PFSK-1 (cell line): Measurements from ENCODE around the gene TMEM233.

Source experiments
- FOXP2 ChIP-seq: optimal IDR thresholded peaks from 2 replicates; pipeline ENCODE3; 2011; ENCODE audit warnings: borderline replicate concordance, control low read depth, inconsistent platforms; ENCODE audit not compliant: insufficient read depth; ENCODE audit errors: extremely low read length, extremely low read depth
- POLR2AphosphoS5 ChIP-seq: IDR thresholded peaks from 2 replicates; pipeline ENCODE4 v1.6.1; 2012; ENCODE audit warnings: low read depth, mild to moderate bottlenecking, control low read depth, low read length, moderate library complexity
- SIN3A ChIP-seq: IDR thresholded peaks from 2 replicates; pipeline ENCODE4 v1.6.1; 2012; ENCODE audit warnings: mild to moderate bottlenecking, low read length, moderate library complexity, borderline replicate concordance; ENCODE audit not compliant: insufficient read depth
- TAF1 ChIP-seq: IDR thresholded peaks from 2 replicates; pipeline ENCODE4 v1.6.1; 2012; ENCODE audit warnings: low read length, control low read depth, borderline replicate concordance; ENCODE audit not compliant: insufficient read depth
- TF ChIP-seq, protein P1 (sequence below), 2 experiments: IDR thresholded peaks; 2 replicates each; pipeline versions ENCODE4 v1.6.1 to v1.8.0; 2011 to 2012; ENCODE audit warnings: low read depth in 2 of 2, low read length in 2 of 2, control low read depth in 1 of 2, inconsistent platforms in 1 of 2, mild to moderate bottlenecking in 1 of 2, moderate library complexity in 1 of 2; ENCODE audit not compliant: insufficient read depth in 1 of 2

Gene TMEM233

GRCh38 chr12:119684711-119685369 is 91.3 kb downstream of the TMEM233 start:
- TF ChIP-seq FOXP2, result no peak
- no peak for TF ChIP-seq SIN3A
- TF ChIP-seq TAF1, result no peak
- no peak for TF ChIP-seq POLR2AphosphoS5
- TF ChIP-seq, protein P1, sequence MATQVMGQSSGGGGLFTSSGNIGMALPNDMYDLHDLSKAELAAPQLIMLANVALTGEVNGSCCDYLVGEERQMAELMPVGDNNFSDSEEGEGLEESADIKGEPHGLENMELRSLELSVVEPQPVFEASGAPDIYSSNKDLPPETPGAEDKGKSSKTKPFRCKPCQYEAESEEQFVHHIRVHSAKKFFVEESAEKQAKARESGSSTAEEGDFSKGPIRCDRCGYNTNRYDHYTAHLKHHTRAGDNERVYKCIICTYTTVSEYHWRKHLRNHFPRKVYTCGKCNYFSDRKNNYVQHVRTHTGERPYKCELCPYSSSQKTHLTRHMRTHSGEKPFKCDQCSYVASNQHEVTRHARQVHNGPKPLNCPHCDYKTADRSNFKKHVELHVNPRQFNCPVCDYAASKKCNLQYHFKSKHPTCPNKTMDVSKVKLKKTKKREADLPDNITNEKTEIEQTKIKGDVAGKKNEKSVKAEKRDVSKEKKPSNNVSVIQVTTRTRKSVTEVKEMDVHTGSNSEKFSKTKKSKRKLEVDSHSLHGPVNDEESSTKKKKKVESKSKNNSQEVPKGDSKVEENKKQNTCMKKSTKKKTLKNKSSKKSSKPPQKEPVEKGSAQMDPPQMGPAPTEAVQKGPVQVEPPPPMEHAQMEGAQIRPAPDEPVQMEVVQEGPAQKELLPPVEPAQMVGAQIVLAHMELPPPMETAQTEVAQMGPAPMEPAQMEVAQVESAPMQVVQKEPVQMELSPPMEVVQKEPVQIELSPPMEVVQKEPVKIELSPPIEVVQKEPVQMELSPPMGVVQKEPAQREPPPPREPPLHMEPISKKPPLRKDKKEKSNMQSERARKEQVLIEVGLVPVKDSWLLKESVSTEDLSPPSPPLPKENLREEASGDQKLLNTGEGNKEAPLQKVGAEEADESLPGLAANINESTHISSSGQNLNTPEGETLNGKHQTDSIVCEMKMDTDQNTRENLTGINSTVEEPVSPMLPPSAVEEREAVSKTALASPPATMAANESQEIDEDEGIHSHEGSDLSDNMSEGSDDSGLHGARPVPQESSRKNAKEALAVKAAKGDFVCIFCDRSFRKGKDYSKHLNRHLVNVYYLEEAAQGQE (IDR thresholded peaks at IDR 0.05; ENCODE audit: insufficient read depth in 1 of 2, low read depth in 2 of 2, low read length in 2 of 2), result no peak

- TF ChIP-seq SIN3A (no peak), TAF1 (no peak), POLR2AphosphoS5 (no peak)
- TF ChIP-seq, protein P1 (IDR thresholded peaks at IDR 0.05; ENCODE audit: insufficient read depth in 1 of 2, low read depth in 2 of 2, low read length in 2 of 2), result no peak
These were observed 91.8 kb downstream of the TMEM233 start for GRCh38 chr12:119685375-119685774.

DNA sequence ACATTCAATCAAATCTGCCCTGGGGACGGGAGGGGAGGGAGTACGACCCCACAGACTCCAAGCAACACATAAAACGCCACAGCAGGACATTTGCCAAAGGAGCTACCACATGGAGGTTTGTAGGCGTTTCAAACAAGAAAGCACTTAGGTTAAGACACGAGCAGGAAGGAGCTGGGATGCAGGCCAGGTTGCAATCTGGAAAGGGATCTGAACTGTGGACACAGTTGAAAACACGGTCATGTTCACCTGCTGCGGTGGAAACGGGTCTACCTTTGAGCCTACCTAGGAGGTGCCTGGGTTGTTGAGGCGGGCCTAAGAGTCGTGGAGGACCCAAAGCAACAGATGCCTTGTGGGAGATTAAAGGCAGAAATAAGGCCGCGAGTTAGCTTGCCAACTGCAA is 92.8 kb downstream of the TMEM233 start:
- TF ChIP-seq FOXP2, result no peak
- no peak for TF ChIP-seq TAF1
- TF ChIP-seq POLR2AphosphoS5, result no peak
- TF ChIP-seq SIN3A, result no peak
- TF ChIP-seq, protein P1 (IDR thresholded peaks at IDR 0.05; ENCODE audit: insufficient read depth in 1 of 2, low read depth in 2 of 2, low read length in 2 of 2), result no peak

- TF ChIP-seq POLR2AphosphoS5 (no peak), TAF1 (no peak), SIN3A (no peak), FOXP2 (no peak)
- TF ChIP-seq, protein P1 (IDR thresholded peaks at IDR 0.05; ENCODE audit: insufficient read depth in 1 of 2, low read depth in 2 of 2, low read length in 2 of 2), result no peak
These were observed 93.2 kb downstream of the TMEM233 start for GRCh38 chr12:119686776-119687175.

DNA sequence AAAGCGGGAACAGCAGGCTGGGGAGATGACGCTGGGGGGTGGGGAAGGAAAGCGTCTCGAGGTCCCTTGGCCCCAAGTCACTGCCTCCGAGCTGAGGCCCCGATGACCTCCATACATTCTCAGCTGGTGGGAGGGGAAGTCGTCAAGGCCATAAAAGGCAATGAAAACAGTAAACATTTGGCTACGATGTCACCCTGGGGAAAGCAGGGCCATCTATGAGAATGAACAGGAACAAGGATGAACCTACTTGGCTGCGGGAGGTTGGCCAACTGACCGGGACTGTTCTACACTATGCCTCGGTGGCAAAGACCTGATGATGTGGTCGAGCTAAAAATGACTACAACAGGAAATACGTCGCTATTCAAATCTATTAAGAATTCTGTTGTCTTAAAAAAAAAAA is 93.8 kb downstream of the TMEM233 start:
- no peak for TF ChIP-seq FOXP2
